ENCODE measurements around the gene PXK.

Gene PXK

GRCh38 chr3:58470363-58471024 lies 137.8 kb downstream of the PXK start:
- no peak for DNase-seq

DNA sequence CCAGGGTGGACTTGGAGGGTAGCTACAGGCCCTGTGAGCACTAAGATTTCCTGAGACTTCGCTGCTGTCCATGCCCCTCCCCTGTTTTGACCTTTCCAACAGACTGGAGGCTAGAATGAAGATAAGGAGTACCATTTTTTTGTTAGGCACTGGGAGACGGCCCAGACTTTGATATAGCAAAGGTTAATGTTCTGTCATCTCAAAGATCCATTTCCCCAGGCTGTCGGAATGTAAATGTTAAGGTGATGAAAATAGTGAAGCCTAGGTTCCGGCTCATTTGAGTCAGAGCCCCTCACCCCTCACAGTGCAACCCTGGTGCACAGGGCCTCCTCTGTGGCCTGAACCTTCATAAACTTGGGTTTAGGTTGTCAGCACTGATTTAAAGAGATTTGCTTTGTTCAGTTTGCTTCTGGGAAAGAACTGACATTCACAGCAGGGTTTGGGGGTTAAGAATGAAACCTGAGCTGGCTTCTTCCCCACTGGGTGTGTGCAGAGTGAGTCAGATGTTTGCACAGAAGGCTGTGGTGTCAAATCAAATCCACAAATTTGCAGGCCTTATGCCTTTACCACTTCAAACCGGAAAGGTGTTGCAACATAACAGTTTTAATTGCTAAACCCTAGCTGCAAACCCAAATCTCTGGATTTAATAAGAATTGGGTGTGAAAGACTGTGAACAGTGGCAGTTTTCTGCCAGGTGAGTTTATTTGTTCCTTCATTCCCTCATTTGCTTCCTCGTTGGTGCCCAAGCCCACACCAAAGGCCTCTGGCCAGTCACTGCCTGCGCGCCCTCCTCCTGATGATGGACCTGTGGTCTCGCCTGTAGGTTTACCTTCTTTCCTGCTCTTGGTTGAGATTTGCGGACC lies 138.6 kb downstream of the PXK start:
- no peak for DNase-seq

DNA sequence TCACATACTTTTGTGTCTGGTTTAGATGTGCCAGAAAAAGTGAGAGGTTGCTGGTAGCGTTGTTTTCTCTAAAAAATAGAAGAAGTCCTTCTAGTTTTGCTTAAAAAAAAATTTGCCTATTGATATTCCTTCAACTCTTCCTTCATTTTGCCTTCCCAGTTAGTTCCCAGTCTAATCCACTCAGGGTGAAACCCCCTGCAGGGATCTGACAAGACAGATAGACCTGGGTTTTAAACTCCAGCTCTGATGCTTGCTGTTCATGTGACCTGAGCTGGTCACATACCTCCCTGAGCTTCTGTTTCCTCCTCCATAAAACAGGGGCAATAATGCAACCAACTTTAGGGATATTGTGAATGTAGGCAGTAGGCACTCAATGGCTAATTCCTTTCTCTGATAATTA lies 140.6 kb downstream of the PXK start:
- no peak for DNase-seq

- no peak for DNase-seq
These were observed 141.7 kb downstream of the PXK start for GRCh38 chr3:58474348-58474911.

GRCh38 chr3:58474967-58475578 lies 142.4 kb downstream of the PXK start:
- no peak for DNase-seq

Measured in activated CD4-positive, alpha-beta T cell treated with anti-CD3 and anti-CD28 coated beads, Interleukin-2, amount 50 U/mL, for 1 hour (primary cell).